ENCODE measurements around the gene TGFBRAP1. TPM values are rescaled to one million over a fixed set of nuclear protein-coding genes. Genes with fewer than 3 reads are reported as not detected.

TGFBRAP1 gene
- total RNA-seq, 1 experiment from 2014 or later, result 19.3 TPM

DNA sequence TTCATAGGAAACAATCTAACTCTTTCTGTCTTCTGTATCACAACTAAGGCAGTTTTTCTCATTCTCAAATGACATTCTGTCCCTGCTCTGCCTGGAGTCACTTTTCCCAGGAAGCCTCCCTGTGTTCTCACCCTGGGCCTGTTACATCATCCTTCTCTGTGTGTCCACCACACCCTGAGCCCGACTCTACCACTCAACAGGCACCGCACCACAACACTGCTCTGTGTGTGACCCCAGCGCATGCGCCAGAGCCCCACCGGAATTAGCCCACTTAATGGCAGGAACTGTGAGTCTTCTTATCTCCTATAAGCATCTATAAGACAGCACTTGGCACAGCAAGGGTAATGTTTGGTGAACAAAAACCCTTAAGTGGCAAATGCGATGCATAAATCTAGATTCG, 32.3 kb downstream of the TGFBRAP1 start:
- no peaks in the 10 kb centered on the region for H3K9me3 Mint-ChIP-seq (ENCODE audit: unreplicated experiment)
- no TSS peak for BruUV-seq (replicated peaks)
- DNase-seq (ENCODE audit: unreplicated experiment), result no peak
- intact Hi-C loops (cut with micrococcal nuclease), result no loop called here
- TF ChIP-seq, protein P1, sequence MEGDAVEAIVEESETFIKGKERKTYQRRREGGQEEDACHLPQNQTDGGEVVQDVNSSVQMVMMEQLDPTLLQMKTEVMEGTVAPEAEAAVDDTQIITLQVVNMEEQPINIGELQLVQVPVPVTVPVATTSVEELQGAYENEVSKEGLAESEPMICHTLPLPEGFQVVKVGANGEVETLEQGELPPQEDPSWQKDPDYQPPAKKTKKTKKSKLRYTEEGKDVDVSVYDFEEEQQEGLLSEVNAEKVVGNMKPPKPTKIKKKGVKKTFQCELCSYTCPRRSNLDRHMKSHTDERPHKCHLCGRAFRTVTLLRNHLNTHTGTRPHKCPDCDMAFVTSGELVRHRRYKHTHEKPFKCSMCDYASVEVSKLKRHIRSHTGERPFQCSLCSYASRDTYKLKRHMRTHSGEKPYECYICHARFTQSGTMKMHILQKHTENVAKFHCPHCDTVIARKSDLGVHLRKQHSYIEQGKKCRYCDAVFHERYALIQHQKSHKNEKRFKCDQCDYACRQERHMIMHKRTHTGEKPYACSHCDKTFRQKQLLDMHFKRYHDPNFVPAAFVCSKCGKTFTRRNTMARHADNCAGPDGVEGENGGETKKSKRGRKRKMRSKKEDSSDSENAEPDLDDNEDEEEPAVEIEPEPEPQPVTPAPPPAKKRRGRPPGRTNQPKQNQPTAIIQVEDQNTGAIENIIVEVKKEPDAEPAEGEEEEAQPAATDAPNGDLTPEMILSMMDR (IDR thresholded peaks at IDR 0.05; ENCODE audit: unreplicated experiment), result no peak
- H3K27ac Mint-ChIP-seq (ENCODE audit: low read depth, unreplicated experiment), result no peak overlapping the region
- CTCF ChIA-PET, result interaction anchor here (0.5 to 1.3 kb wide), 2 partner anchors 11 to 15 kb away, joined by 3 read pairs; no protein-coding TSS in a partner anchor
- peaks cover 6% of the 10 kb centered on the region for H3K4me1 Mint-ChIP-seq (ENCODE audit: insufficient read depth, unreplicated experiment)
- H3K27me3 Mint-ChIP-seq (ENCODE audit: insufficient read depth, unreplicated experiment), result no peaks in the 10 kb centered on the region
- POLR2A ChIA-PET, result no interaction called here
- H3K4me3 Mint-ChIP-seq (ENCODE audit: unreplicated experiment), result no peak overlapping the region
- peaks cover 47% of the 10 kb centered on the region for H3K36me3 Mint-ChIP-seq (ENCODE audit: insufficient read depth, unreplicated experiment)

DNA sequence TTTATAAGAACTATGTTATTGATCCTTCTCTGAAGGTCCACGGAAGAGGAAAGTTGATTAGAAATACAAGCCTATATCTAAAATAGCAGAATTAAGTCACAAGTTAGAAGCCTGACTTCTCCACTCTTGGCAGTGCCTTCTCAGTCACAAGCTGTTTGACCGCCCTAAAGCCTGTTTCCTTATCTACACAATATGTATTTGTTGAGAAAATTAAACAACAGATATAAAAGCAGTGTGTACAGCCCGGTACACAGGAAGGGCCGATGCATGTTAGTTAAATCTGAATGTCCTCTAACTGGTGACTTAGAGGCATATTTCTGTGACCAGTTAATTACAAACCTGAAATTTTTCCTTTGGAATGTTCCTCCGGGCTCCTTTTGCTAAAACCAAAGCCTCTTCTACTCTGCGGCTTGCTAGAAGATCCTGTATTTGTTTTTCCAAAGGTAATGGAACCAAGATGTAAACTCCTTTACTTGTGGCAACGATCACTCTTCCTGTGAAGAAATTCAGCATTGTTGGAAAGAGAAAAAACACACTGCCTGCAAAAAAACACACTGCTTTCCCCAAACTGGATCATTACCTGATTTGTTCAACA, 33.4 kb downstream of the TGFBRAP1 start:
- POLR2A ChIA-PET, result interaction anchor here (0.7 kb wide), 1 partner anchor 38 kb away, joined by 3 read pairs; no protein-coding TSS in a partner anchor
- Mint-ChIP-seq H3K27ac (ENCODE audit: low read depth, unreplicated experiment) (no peak overlapping the region), H3K27me3 (ENCODE audit: insufficient read depth, unreplicated experiment) (no peaks in the 10 kb centered on the region), H3K4me1 (ENCODE audit: insufficient read depth, unreplicated experiment) (peaks cover 11% of the 10 kb centered on the region), H3K4me3 (ENCODE audit: unreplicated experiment) (no peak overlapping the region), H3K36me3 (ENCODE audit: insufficient read depth, unreplicated experiment) (peaks cover 54% of the 10 kb centered on the region), H3K9me3 (ENCODE audit: unreplicated experiment) (no peaks in the 10 kb centered on the region)
- BruUV-seq (replicated peaks), result no TSS peak
- CTCF ChIA-PET, result interaction anchor here (0.6 to 4.0 kb wide), 6 partner anchors 14 to 240 kb away, joined by 3 to 19 read pairs (median 3); no protein-coding TSS in a partner anchor
- TF ChIP-seq, protein P1 (IDR thresholded peaks at IDR 0.05; ENCODE audit: unreplicated experiment), result no peak
- intact Hi-C loops (cut with micrococcal nuclease), result no loop called here
- no peak for DNase-seq (ENCODE audit: unreplicated experiment)

DNA sequence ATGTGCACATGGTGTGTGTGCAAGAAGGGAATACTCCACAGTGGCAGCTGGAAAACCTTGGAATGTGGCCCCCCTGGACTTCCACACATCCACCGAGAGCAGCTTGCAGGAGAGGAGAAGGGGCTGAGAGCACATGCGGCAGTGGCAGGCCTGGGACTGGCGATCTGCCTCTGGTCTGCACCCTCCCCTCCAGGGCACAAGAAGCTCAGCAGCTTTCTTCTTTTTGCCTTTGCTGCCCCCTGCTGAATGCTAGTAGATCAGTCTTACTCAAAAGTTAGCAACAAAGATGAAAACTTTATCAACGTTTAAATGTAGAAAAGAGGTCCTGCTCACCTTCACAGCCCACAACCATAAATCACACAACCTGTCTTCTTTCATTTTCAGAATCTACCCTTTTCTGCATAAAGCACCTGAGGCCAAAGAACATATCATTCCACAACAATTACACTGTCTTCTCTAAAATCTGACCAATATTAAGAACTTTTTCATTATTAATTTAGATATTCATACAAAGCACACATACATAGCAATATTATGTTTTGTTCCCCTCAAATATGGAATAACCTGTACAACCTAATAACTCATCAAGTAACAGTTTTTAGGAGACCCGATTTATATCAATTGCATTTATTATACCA, 34.6 kb downstream of the TGFBRAP1 start:
- DNase-seq (ENCODE audit: unreplicated experiment), result peak; percentile 60
- ChIA-PET CTCF (interaction anchor here (0.5 to 4.0 kb wide), 26 partner anchors 11 to 419 kb away, joined by 3 to 31 read pairs (median 3); no protein-coding TSS in a partner anchor), POLR2A (interaction anchor here (0.7 kb wide), 1 partner anchor 11 kb away, joined by 3 read pairs; no protein-coding TSS in a partner anchor)
- TF ChIP-seq, protein P1 (IDR thresholded peaks at IDR 0.05; ENCODE audit: unreplicated experiment), result peak; percentile 48
- Mint-ChIP-seq H3K4me1 (ENCODE audit: insufficient read depth, unreplicated experiment) (peaks cover 14% of the 10 kb centered on the region), H3K27me3 (ENCODE audit: insufficient read depth, unreplicated experiment) (no peaks in the 10 kb centered on the region), H3K9me3 (ENCODE audit: unreplicated experiment) (no peaks in the 10 kb centered on the region), H3K27ac (ENCODE audit: low read depth, unreplicated experiment) (no peak overlapping the region), H3K4me3 (ENCODE audit: unreplicated experiment) (no peak overlapping the region), H3K36me3 (ENCODE audit: insufficient read depth, unreplicated experiment) (peaks cover 59% of the 10 kb centered on the region)
- no TSS peak for BruUV-seq (replicated peaks)
- intact Hi-C loops (cut with micrococcal nuclease), result loop anchor here (1.0 kb wide), 2 partner anchors 181 to 226 kb away; no protein-coding TSS in a partner anchor

DNA sequence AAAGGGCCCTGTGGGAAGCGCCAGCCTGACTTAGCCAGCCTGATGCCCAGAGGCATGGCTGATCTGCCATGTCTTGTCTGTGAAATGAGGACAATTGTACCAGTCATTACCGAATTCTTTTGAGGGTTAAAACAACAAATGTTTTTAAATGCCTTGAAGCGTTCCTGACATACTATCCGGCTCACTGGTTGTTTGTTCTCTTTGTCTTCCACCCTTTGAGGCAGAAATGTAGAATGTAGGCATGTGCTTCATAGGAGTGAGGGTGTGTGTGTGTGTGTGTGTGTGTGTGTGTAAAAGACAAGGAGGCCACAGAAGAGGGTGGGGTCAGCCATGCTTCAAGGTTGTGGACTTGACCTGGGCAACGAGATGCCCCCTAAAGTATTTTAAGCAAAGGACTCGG, 35.5 kb downstream of the TGFBRAP1 start:
- Mint-ChIP-seq H3K9me3 (ENCODE audit: unreplicated experiment) (no peaks in the 10 kb centered on the region), H3K36me3 (ENCODE audit: insufficient read depth, unreplicated experiment) (peaks cover 59% of the 10 kb centered on the region), H3K4me1 (ENCODE audit: insufficient read depth, unreplicated experiment) (peaks cover 14% of the 10 kb centered on the region), H3K4me3 (ENCODE audit: unreplicated experiment) (no peak overlapping the region), H3K27ac (ENCODE audit: low read depth, unreplicated experiment) (no peak overlapping the region), H3K27me3 (ENCODE audit: insufficient read depth, unreplicated experiment) (no peaks in the 10 kb centered on the region)
- POLR2A ChIA-PET, result no interaction called here
- TF ChIP-seq, protein P1 (IDR thresholded peaks at IDR 0.05; ENCODE audit: unreplicated experiment), result no peak
- no TSS peak for BruUV-seq (replicated peaks)
- DNase-seq (ENCODE audit: unreplicated experiment), result no peak
- CTCF ChIA-PET, result interaction anchor here (0.6 to 4.0 kb wide), 21 partner anchors 12 to 268 kb away, joined by 3 to 31 read pairs (median 4); no protein-coding TSS in a partner anchor
- intact Hi-C loops (cut with micrococcal nuclease), result no loop called here
